Stimulated activated CD4-positive, alpha-beta T cell treated with anti-CD3 and anti-CD28 coated beads, Interleukin-4, amount 100 ng/mL, for 4 hours (primary cell): ENCODE results near the gene USP51.
"Not testable (repeated sequence)": the region's sequence is repeated elsewhere in the genome, so short reads cannot be mapped to it uniquely, and the experiment has no call there.

ENCODE experiments used
- DNase-seq, 2 experiments: peaks; one replicate each; pipeline ENCODE4 v3.0.0-alpha.2; 2020

Gene USP51

DNA sequence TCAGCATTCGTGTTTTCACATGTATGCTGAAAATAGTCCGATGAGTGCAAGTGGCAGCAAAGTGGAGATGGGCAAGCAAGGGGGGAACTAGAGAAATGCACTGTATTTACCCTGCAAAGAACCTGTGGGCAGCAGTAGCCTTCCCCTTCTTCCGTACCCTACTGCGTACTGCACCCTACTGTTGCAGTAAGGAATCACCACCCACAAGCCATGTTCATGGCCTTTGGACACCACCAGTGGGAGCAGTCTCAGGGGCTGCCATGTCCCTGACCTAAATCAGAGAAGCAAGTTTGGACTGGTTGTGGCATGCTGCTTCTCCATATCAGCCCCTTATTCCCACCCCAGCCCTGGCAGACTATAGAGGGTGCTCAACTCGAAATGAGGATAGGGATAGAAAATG, 25.6 kb downstream of the USP51 start:
- DNase-seq, result not testable (repeated sequence)

DNA sequence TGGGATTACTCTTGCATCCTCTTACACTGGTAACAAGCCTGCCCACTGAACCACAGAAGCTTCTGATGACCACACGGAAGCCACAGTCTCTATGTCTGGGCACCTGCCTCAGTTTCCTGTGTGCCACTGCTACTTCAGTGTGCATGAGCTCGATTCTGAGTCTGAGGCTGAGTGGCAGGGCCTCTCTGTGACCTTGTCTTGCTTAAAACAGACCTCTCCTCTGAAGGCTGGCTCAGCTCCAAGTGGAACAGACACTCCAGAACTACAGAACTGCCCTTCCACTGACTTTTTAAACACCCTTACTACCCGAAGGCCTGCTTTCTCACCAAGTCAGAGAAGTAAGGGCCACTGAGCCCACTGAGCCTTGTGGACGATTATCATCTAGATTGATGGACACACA, 29.7 kb downstream of the USP51 start:
- DNase-seq, result not testable (repeated sequence)

DNA sequence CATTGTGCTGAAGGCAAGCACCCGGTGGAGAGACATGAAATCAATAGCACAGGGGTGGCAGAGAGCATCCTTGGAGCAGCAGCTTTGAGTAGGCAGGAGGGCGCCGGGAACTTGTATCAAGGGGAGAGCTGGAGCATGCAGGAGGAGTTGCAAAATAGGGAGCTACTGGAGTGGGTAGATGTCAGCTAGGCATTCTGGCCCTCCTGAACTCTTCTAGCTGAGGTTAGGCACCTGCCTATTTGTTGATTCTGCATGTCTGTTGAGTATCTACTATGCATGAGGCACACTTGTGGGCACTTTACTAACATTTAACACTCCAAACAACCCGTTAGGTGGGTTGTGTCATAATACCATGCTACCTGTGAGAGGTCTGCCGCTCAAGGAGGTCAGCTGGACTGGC, 30.2 kb downstream of the USP51 start:
- DNase-seq, result not testable (repeated sequence)

DNA sequence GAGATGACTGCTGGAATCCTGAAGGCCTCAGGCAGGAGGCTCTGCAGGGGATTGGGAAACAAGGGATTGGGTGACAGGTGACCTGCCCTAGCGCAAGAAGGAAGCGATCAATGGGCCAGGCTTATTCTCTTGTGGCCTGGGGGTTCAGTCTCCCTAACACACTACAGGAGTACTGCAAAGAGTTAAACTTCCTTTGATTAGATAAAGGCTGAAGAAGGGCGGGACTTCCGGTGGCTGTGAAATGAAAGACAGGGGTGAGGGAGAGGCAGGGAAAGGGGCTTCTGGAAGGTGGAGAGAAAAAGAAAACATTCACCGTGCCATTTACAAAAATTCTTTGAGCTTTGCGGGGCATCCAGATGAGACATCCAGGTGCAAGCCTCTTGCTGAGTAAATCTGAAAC, 33.9 kb downstream of the USP51 start:
- DNase-seq, result not testable (repeated sequence)

DNA sequence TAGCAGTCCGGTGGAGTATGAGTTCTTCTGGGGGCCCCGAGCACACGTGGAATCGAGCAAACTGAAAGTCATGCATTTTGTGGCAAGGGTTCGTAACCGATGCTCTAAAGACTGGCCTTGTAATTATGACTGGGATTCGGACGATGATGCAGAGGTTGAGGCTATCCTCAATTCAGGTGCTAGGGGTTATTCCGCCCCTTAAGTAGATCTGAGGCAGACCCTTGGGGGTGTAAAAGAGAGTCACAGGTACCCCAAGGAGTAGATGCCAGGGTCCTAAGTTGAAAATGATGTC, 36.9 kb downstream of the USP51 start:
- no peak for DNase-seq

DNA sequence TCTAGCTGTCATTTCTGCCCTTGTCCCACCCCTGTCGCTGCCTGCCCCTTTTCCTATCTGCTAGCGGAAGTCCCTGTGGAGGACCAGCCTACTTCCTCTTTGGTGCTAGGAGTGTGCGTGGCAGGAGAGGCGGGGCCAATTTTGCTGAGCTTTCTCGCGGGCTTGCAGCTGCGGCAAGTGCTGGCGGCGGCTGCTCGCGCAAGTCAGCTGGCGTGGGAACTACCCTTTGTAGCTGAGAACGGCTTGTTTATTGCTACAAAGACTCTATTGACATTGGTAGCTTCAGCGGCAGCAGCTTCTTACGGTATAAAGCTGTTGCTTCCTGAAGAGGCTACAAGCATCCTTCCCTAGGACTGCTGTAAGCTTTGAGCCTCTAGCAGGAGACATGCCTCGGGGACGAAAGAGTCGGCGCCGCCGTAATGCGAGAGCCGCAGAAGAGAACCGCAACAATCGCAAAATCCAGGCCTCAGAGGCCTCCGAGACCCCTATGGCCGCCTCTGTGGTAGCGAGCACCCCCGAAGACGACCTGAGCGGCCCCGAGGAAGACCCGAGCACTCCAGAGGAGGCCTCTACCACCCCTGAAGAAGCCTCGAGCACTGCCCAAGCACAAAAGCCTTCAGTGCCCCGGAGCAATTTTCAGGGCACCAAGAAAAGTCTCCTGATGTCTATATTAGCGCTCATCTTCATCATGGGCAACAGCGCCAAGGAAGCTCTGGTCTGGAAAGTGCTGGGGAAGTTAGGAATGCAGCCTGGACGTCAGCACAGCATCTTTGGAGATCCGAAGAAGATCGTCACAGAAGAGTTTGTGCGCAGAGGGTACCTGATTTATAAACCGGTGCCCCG, 37.4 kb downstream of the USP51 start, which contains the start of gene MAGEH1:
MAGEH1 (plus strand) TSS at position 138 of the 843 bp plus-strand sequence; CDS start at position 386, 248 bp downstream.
- peak; percentile 67 to 78 for DNase-seq

DNA sequence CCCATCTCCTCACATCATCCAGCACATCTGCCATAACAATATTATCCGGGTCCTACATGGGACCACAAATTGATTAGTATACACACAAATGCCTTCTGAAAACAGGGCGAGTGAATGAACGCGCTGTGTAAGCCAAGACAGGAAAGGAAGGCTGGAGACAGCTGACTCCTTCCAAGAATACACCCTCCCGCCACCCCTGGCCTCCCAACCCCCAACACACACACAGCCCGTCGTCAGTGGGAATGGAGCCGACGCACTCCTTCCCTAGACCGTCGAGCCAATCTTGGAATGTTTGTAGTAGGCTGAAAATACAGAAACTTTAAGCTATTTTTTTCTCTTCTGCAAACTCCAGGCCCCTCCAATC, 38.0 kb downstream of the USP51 start:
- DNase-seq, result no peak

DNA sequence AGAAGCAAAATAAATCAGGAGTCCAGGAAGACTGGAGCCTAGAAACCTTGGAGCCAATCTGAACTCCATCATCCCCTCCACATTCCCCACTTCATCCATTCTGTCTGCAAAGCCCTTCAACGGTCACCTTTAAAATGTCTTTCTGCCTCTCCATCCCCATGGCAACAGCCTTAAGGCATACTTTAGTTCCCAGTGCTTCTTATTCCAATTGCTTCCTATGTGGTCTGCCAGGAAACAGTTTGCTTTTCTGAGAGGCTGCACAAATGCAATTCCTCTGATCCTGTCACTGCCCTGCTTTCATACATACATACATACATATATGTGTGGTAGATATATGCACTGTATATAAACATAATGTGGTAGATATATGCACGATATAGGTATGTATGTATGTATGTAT, 38.5 kb downstream of the USP51 start:
- DNase-seq, result no peak

DNA sequence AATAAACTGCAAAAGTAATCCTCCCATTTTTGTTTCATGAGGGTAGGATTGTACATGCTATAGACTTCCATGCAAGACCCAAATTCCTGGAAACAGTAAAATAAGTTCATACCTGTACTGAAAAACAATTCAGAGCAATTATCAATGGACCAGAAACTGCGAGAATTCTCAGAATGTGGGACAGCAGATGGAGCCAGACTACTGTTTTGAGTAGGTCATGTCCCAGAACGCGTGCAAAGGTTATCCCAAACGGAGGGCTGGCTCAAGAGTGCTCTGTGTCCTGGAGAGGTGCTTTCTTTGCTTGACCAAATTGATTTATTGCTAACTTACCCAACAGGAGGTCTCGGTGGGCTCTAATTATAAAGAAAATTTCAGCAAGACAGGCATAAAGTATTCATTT, 39.4 kb downstream of the USP51 start:
- DNase-seq, result no peak

DNA sequence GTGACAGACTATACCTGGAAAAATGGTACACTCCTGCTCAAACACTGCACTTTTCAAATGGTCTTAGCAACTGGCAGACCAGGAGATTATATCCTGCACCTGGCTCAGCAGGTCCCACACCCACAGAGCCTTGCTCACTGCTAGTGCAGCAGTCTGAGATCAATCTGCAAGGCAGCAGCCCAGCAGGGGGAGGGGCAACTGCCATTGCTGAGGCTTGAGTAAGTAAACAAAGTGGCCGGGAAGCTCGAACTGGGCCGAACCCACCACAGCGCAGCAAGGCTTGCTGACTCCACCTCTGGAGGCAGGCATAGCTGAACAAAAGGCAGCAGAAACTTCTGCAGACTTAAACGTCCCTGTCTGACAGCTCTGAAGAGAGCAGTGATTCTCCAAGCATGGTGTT, 46.2 kb downstream of the USP51 start:
- not testable (repeated sequence) for DNase-seq
